ENCODE measurements around the gene ARHGEF6.
"Not testable (repeated sequence)": the region's sequence is repeated elsewhere in the genome, so short reads cannot be mapped to it uniquely, and the experiment has no call there.

DNA sequence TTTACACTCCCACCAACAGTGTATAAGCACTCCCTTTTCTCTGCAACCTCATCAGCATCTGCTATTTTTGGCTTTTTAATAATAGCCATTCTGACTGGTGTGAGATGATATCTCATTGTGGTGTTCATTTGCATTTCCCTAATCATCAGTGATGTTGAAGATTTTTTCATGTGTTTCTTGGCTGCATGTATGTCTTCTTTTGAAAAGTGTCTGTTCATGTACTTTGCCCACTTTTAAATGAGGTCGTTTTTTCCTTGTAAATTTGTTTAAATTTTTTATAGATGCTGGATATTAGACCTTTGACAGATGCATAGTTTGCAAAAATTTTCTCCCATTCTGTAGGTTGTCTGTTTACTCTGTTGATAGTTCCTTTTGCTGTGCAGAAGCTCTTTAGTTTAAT lies 14.4 kb upstream of the ARHGEF6 start:
- TF ChIP-seq TAF1 (conservative IDR thresholded peaks at IDR 0.05); ZBTB33 (IDR thresholded peaks at IDR 0.05); JUND (IDR thresholded peaks at IDR 0.05): not testable (repeated sequence)

All from liver (tissue), 2 donors.